H9 (cell line): ENCODE measurements around the gene AHI1. TPM values are rescaled to one million over a fixed set of nuclear protein-coding genes. Genes with fewer than 3 reads are reported as not detected.

Experiments
- DNase-seq: peaks from one replicate; pipeline ENCODE4 v3.0.0-alpha.2; 2017
- H2AFZ ChIP-seq: one replicate; pipeline ENCODE4 v1.6.1; 2013; ENCODE audit warnings: mild to moderate bottlenecking, low read length, control low read depth, moderate library complexity
- H2AK5ac ChIP-seq: 2 replicates; pipeline ENCODE4 v1.6.1; 2013; ENCODE audit warnings: low read length, control low read depth, mixed read lengths; ENCODE audit not compliant: insufficient read length
- H2BK120ac ChIP-seq: one replicate; pipeline ENCODE4 v1.6.1; 2013; ENCODE audit warnings: low read depth, mild to moderate bottlenecking, low read length, control low read depth, inconsistent platforms; ENCODE audit not compliant: poor library complexity, severe bottlenecking
- H2BK12ac ChIP-seq: 2 replicates; pipeline ENCODE4 v1.6.1; 2013; ENCODE audit warnings: low read length, control low read depth, mixed read lengths, low read depth; ENCODE audit not compliant: insufficient read length
- H2BK15ac ChIP-seq: 2 replicates; pipeline ENCODE4 v1.6.1; 2013; ENCODE audit warnings: low read depth, low read length, control low read depth
- H2BK20ac ChIP-seq: one replicate; pipeline ENCODE4 v1.6.1; 2013; ENCODE audit warnings: low read depth, mild to moderate bottlenecking, low read length, control low read depth, inconsistent platforms; ENCODE audit not compliant: poor library complexity, severe bottlenecking
- H2BK5ac ChIP-seq: 2 replicates; pipeline ENCODE4 v1.6.1; 2013; ENCODE audit warnings: low read length, control low read depth, mixed read lengths; ENCODE audit not compliant: insufficient read length
- H3K14ac ChIP-seq: 2 replicates; pipeline ENCODE4 v1.6.1; 2013; ENCODE audit warnings: low read length, control low read depth; ENCODE audit not compliant: insufficient read depth
- H3K18ac ChIP-seq: 2 replicates; pipeline ENCODE4 v1.6.1; 2013; ENCODE audit warnings: low read depth, mild to moderate bottlenecking, mixed read lengths, low read length, control low read depth; ENCODE audit not compliant: insufficient read length
- H3K23ac ChIP-seq: 2 replicates; pipeline ENCODE4 v1.6.1; 2013; ENCODE audit warnings: low read length, control low read depth, mixed read lengths, low read depth; ENCODE audit not compliant: insufficient read length
- H3K23me2 ChIP-seq: 2 replicates; pipeline ENCODE4 v1.6.1; 2013; ENCODE audit warnings: low read depth, mild to moderate bottlenecking, mixed read lengths, low read length, control low read depth; ENCODE audit not compliant: insufficient read length, poor library complexity, severe bottlenecking
- H3K27ac ChIP-seq: 2 replicates; pipeline ENCODE4 v1.5.1; 2013; ENCODE audit warnings: low read length, control low read depth, mixed read lengths, low read depth; ENCODE audit not compliant: insufficient read length
- H3K27me3 ChIP-seq: 2 replicates; pipeline ENCODE4 v1.6.1; 2013; ENCODE audit warnings: low read length, control low read depth, inconsistent platforms; ENCODE audit not compliant: insufficient read depth
- H3K4ac ChIP-seq: 2 replicates; pipeline ENCODE4 v1.6.1; 2013; ENCODE audit warnings: low read depth, mild to moderate bottlenecking, control low read depth, inconsistent platforms, low read length, moderate library complexity
- H3K4me1 ChIP-seq: 2 replicates; pipeline ENCODE4 v1.6.1; 2013; ENCODE audit warnings: low read length, control low read depth, inconsistent platforms; ENCODE audit not compliant: insufficient read depth
- H3K4me2 ChIP-seq: 2 replicates; pipeline ENCODE4 v1.6.1; 2013; ENCODE audit warnings: low read length, control low read depth, mixed read lengths; ENCODE audit not compliant: insufficient read length, insufficient read depth
- H3K56ac ChIP-seq: 2 replicates; pipeline ENCODE4 v1.6.1; 2013; ENCODE audit warnings: low read depth, mild to moderate bottlenecking, mixed read lengths, low read length, control low read depth; ENCODE audit not compliant: insufficient read length
- H3K79me1 ChIP-seq: 2 replicates; pipeline ENCODE4 v1.6.1; 2013; ENCODE audit warnings: low read depth, mild to moderate bottlenecking, moderate library complexity, low read length, control low read depth, inconsistent platforms; ENCODE audit not compliant: insufficient read depth, poor library complexity, severe bottlenecking
- H3K79me2 ChIP-seq: 2 replicates; pipeline ENCODE4 v1.6.1; 2013; ENCODE audit warnings: low read length, control low read depth, inconsistent platforms; ENCODE audit not compliant: insufficient read depth
- H3K9ac ChIP-seq: 2 replicates; pipeline ENCODE4 v1.6.1; 2013; ENCODE audit warnings: low read length, control low read depth, mixed read lengths; ENCODE audit not compliant: insufficient read length; ENCODE audit errors: extremely low read depth
- H3K9me3 ChIP-seq: one replicate; pipeline ENCODE4 v1.6.1; 2013; ENCODE audit warnings: low read depth, low read length, inconsistent platforms; ENCODE audit not compliant: control insufficient read depth
- H3T11ph ChIP-seq: one replicate; pipeline ENCODE4 v1.6.1; 2013; ENCODE audit warnings: mild to moderate bottlenecking, low read length, control low read depth, inconsistent platforms
- H4K20me1 ChIP-seq: one replicate; pipeline ENCODE4 v1.6.1; 2013; ENCODE audit not compliant: control insufficient read depth, insufficient read length, insufficient read depth
- H4K5ac ChIP-seq: 2 replicates; pipeline ENCODE4 v1.6.1; 2013; ENCODE audit warnings: low read depth, mild to moderate bottlenecking, mixed read lengths, low read length, control low read depth; ENCODE audit not compliant: insufficient read length
- H4K8ac ChIP-seq: replicated peaks from 2 replicates; pipeline ENCODE4 v1.6.1; 2013; ENCODE audit warnings: low read length, control low read depth, mixed read lengths, low read depth; ENCODE audit not compliant: insufficient read length
- H4K91ac ChIP-seq: 2 replicates; pipeline ENCODE4 v1.6.1; 2013; ENCODE audit warnings: low read depth, mild to moderate bottlenecking, moderate library complexity, mixed read lengths, low read length, control low read depth; ENCODE audit not compliant: insufficient read length
- H3K27ac Mint-ChIP-seq, 3 experiments: 2 replicates in 2 of 3; 3 replicates in 1 of 3; pipeline ENCODE4 v1.8.0; 2020 to 2021; ENCODE audit warnings: mixed read lengths in 3 of 3, mild to moderate bottlenecking in 1 of 3, moderate library complexity in 1 of 3
- H3K27me3 Mint-ChIP-seq: 2 replicates; pipeline ENCODE4 v1.8.0; 2021; ENCODE audit warnings: low read depth, mild to moderate bottlenecking, moderate library complexity, mixed read lengths
- H3K36me3 Mint-ChIP-seq, 3 experiments: 2 replicates in 2 of 3; 3 replicates in 1 of 3; pipeline ENCODE4 v1.8.0; 2020 to 2021; ENCODE audit warnings: low read depth in 3 of 3, mixed read lengths in 3 of 3; ENCODE audit not compliant: insufficient read depth in 1 of 3
- H3K4me1 Mint-ChIP-seq, 2 experiments: 2 replicates each; pipeline ENCODE4 v1.8.0; 2020; ENCODE audit warnings: mixed read lengths in 2 of 2
- H3K4me3 Mint-ChIP-seq, 2 experiments: 2 replicates in 1 of 2; 3 replicates in 1 of 2; pipeline ENCODE4 v1.8.0; 2020 to 2021; ENCODE audit warnings: mild to moderate bottlenecking in 2 of 2, mixed read lengths in 2 of 2, moderate library complexity in 1 of 2
- H3K9me3 Mint-ChIP-seq, 2 experiments: 2 replicates in 1 of 2; 3 replicates in 1 of 2; pipeline ENCODE4 v1.8.0; 2020; ENCODE audit warnings: mild to moderate bottlenecking in 2 of 2, mixed read lengths in 2 of 2, moderate library complexity in 1 of 2
- CTCF ChIP-seq: fragments of 200-600 bp; sonication (generic); conservative IDR thresholded peaks from 3 replicates; pipeline ENCODE4 v1.8.0; 2021; ENCODE audit warnings: antibody characterized with exemption, mild to moderate bottlenecking
- WGBS: extraction: QIAGEN DNeasy Blood & Tissue Kit; methylation state at CpG from one replicate; pipeline ENCODE4 v1.1.7; 2013; ENCODE audit warnings: missing lambda C conversion rate, low lambda C conversion rate, mixed read lengths; ENCODE audit not compliant: insufficient read length; ENCODE audit errors: extremely low coverage; 5-methylcytosine and 5-hydroxymethylcytosine counted together
- total RNA-seq: library from RNA; stranded (reverse); gene quantifications from 2 replicates; pipeline ENCODE4 v1.2.1, GENCODE V29; 2021

AHI1 gene
- total RNA-seq, 1 experiment from 2014 or later: 9.9 TPM

- DNase-seq: no peak
- no peaks in the 10 kb centered on the region for H3K27me3 Mint-ChIP-seq
- peak overlapping the region in 1 of 3 experiments; percentile 32; a peak in 1 of 7 replicates for H3K27ac Mint-ChIP-seq
- no peaks in the 10 kb centered on the region for H3K4me1 Mint-ChIP-seq
- Histone ChIP-seq H4K5ac (no peak overlapping the region), H4K8ac (no peak overlapping the region), H3K79me2 (no peaks in the 10 kb centered on the region), H3K9ac (no peak overlapping the region), H3K79me1 (no peaks in the 10 kb centered on the region), H3K23me2 (no peaks in the 10 kb centered on the region), H3K4ac (no peak overlapping the region), H2BK120ac (no peak overlapping the region), H4K91ac (no peak overlapping the region), H2BK15ac (no peak overlapping the region), H3K27ac (no peak overlapping the region), H3K56ac (no peak overlapping the region), H2BK12ac (no peak overlapping the region), H2AFZ (no peak overlapping the region), H3T11ph (no peak overlapping the region), H2BK20ac (no peak overlapping the region), H2BK5ac (no peak overlapping the region), H3K14ac (no peak overlapping the region), H2AK5ac (no peak overlapping the region), H3K18ac (no peak overlapping the region), H3K4me2 (no peak overlapping the region), H3K23ac (no peak overlapping the region), H3K9me3 (no peaks in the 10 kb centered on the region), H3K27me3 (no peaks in the 10 kb centered on the region), H4K20me1 (no peaks in the 10 kb centered on the region), H3K4me1 (no peaks in the 10 kb centered on the region; the same call in 1 of the 2 replicates)
- H3K36me3 Mint-ChIP-seq: peaks cover 0 to 3% (median 0%) of the 10 kb centered on the region in 3 experiments; a peak in 1 of 7 replicates
- no peaks in the 10 kb centered on the region for H3K9me3 Mint-ChIP-seq
- WGBS: no CpG with 5 or more reads among the region's 8 CpGs
- TF ChIP-seq CTCF: no peak
- H3K4me3 Mint-ChIP-seq: no peak overlapping the region
Measured at GRCh38 chr6:135440087-135440792, 57.3 kb downstream of the AHI1 start.
